ENCODE measurements around the gene DIP2C.

The DIP2C gene

DNA sequence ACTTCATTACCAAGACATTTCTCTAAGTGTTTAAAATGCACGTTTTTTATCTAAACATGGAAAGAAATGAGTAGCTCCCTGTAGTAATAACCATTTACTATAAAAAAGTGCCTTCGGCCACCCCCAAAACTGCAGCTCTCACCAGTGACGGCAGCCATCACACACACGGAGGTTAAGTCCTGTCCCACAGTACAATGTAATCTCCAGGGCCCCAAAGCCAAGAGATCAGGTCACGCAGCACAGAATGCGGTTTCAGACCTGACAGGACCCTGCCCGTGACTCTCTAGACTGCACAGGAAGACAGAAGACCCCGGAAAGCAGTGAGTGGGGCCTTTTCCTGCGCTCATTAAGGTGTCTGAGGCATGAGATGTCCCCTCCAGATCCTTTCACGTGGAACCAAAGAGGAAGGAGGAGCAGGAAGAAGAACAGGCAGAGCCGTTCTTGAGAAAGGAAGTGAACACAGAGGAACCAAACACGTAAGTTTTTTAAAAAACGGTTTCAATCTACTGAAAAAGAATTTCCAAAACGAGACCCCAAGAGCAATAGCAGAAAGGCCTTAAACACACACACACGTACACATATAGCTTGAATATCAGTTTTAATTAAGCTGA is 428.5 kb downstream of the DIP2C start:
- Histone ChIP-seq H3K27me3 (replicated peaks; ENCODE audit: control insufficient read depth, insufficient read depth, low read length) (no peaks in the 10 kb centered on the region), H3K4me3 (replicated peaks; ENCODE audit: low read depth, low read length) (no peak overlapping the region), H3K36me3 (ENCODE audit: control insufficient read depth, insufficient read depth, low read length) (no peaks in the 10 kb centered on the region)
- no peak for DNase-seq (ENCODE audit: extremely low read depth, insufficient read length)
- no peak for TF ChIP-seq CTCF (IDR thresholded peaks at IDR 0.05; ENCODE audit: insufficient read depth, low read length, poor library complexity, severe bottlenecking)

DNA sequence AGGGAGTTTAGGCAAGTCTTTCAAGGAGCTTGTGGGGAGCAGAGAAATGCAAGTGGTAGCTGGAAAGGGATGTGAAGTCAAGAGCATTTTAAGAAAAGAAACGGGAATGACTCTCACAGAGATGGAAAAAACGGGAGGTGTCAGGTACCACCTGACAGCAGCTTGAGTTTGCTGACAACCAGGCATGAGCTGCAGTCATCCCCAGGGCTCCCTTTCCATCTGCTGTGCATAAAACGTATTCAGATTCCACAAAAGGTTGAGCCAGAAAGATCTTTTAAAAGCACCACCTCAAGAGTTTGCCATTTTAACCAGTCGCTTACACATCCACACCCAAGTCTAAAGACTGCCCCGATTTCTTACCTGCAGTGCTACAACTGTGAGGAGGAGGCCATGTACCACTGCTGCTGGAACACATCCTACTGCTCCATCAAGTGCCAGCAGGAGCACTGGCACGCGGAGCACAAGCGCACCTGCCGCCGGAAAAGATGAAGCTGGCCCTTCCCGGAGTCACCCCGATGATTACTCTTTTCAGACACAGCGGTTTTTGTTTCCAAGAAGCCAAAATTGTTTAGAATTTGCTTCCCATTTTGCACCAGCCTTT is 437.4 kb downstream of the DIP2C start:
- no peak for DNase-seq (ENCODE audit: extremely low read depth, insufficient read length)
- H3K36me3 ChIP-seq (ENCODE audit: control insufficient read depth, insufficient read depth, low read length) = peaks cover 4% of the 10 kb centered on the region
- TF ChIP-seq CTCF (IDR thresholded peaks at IDR 0.05; ENCODE audit: insufficient read depth, low read length, poor library complexity, severe bottlenecking) = no peak
- no peaks in the 10 kb centered on the region for H3K27me3 ChIP-seq (replicated peaks; ENCODE audit: control insufficient read depth, insufficient read depth, low read length)
- no peak overlapping the region for H3K4me3 ChIP-seq (replicated peaks; ENCODE audit: low read depth, low read length)

DNA sequence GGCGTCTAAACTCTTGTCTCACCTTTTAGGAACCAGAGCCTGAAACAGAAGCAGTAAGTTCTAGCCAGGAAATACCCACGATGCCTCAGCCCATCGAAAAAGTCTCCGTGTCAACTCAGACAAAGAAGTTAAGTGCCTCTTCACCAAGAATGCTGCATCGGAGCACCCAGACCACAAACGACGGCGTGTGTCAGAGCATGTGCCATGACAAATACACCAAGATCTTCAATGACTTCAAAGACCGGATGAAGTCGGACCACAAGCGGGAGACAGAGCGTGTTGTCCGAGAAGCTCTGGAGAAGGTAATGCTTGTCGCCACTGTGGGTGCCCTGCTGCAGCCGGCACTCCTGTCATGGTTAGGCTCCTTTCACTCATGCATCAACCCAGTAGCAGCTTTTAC is 441.2 kb downstream of the DIP2C start:
- no peak for DNase-seq (ENCODE audit: extremely low read depth, insufficient read length)
- TF ChIP-seq CTCF (IDR thresholded peaks at IDR 0.05; ENCODE audit: insufficient read depth, low read length, poor library complexity, severe bottlenecking) = no peak
- no peaks in the 10 kb centered on the region for H3K27me3 ChIP-seq (replicated peaks; ENCODE audit: control insufficient read depth, insufficient read depth, low read length)
- no peak overlapping the region for H3K4me3 ChIP-seq (replicated peaks; ENCODE audit: low read depth, low read length)
- H3K36me3 ChIP-seq (ENCODE audit: control insufficient read depth, insufficient read depth, low read length) = peaks cover 5% of the 10 kb centered on the region

- Histone ChIP-seq H3K4me3 (replicated peaks; ENCODE audit: low read depth, low read length) (no peak overlapping the region), H3K36me3 (ENCODE audit: control insufficient read depth, insufficient read depth, low read length) (peaks cover 5% of the 10 kb centered on the region), H3K27me3 (replicated peaks; ENCODE audit: control insufficient read depth, insufficient read depth, low read length) (no peaks in the 10 kb centered on the region)
- TF ChIP-seq CTCF (IDR thresholded peaks at IDR 0.05; ENCODE audit: insufficient read depth, low read length, poor library complexity, severe bottlenecking) = no peak
- no peak for DNase-seq (ENCODE audit: extremely low read depth, insufficient read length)
These were observed 442.0 kb downstream of the DIP2C start for GRCh38 chr10:247480-247879.

DNA sequence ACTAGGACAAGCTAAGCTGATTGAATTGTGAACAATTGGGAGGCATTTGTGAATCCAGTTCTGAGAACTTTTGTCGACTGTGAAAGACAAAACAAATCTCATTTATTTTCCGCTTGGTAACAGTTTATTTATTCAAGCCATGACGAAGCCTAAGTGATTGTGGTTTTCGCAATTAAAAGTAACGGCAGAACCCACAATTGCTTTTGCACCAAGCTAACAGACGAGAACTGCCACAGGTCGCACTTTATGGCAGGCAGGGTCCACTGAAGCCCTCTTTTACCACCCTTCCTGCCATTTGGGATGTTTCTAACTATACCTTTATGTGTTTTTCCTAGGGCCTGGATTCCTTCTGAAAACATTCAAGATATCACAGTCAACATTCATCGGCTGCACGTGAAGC is 443.0 kb downstream of the DIP2C start:
- no peak for DNase-seq (ENCODE audit: extremely low read depth, insufficient read length)
- H3K27me3 ChIP-seq (replicated peaks; ENCODE audit: control insufficient read depth, insufficient read depth, low read length) = no peaks in the 10 kb centered on the region
- H3K36me3 ChIP-seq (ENCODE audit: control insufficient read depth, insufficient read depth, low read length) = peaks cover 5% of the 10 kb centered on the region
- TF ChIP-seq CTCF (IDR thresholded peaks at IDR 0.05; ENCODE audit: insufficient read depth, low read length, poor library complexity, severe bottlenecking) = no peak
- H3K4me3 ChIP-seq (replicated peaks; ENCODE audit: low read depth, low read length) = no peak overlapping the region
